ENCODE measurements around the gene HOXB3.

The HOXB3 gene

GRCh38 chr17:48586355-48587258 lies 3.4 kb downstream of the HOXB3 start:
- peak; percentile 77 for DNase-seq

- no peak for DNase-seq
Measured at GRCh38 chr17:48584223-48584741, 5.8 kb downstream of the HOXB3 start.

- DNase-seq = no peak
Measured at GRCh38 chr17:48583708-48584222, 6.3 kb downstream of the HOXB3 start.

GRCh38 chr17:48582750-48583069 lies 7.3 kb downstream of the HOXB3 start:
- DNase-seq = no peak

- no peak for DNase-seq
Measured at GRCh38 chr17:48579760-48580554, 10.1 kb downstream of the HOXB3 start.

GRCh38 chr17:48579471-48579759 lies 10.6 kb downstream of the HOXB3 start:
- no peak for DNase-seq

GRCh38 chr17:48578616-48579470 lies 11.2 kb downstream of the HOXB3 start:
- peak; percentile 76 for DNase-seq

- DNase-seq = peak; percentile 87
Measured at GRCh38 chr17:48577946-48578615, 12.0 kb downstream of the HOXB3 start, which contains the start of gene HOXB4. HOXB4 (minus strand) TSS chr17:48578350; CDS start chr17:48578319, 31 bp downstream.

GRCh38 chr17:48577330-48577945 lies 12.6 kb downstream of the HOXB3 start:
- peak; percentile 79 for DNase-seq

GRCh38 chr17:48576479-48577309 lies 13.3 kb downstream of the HOXB3 start:
- DNase-seq = peak; percentile 78

GRCh38 chr17:48575673-48576478 lies 14.2 kb downstream of the HOXB3 start:
- no peak for DNase-seq

- DNase-seq = no peak
Measured at GRCh38 chr17:48575066-48575582, 14.9 kb downstream of the HOXB3 start.

- no peak for DNase-seq
Measured at GRCh38 chr17:48574505-48575065, 15.5 kb downstream of the HOXB3 start.

- DNase-seq = no peak
Measured at GRCh38 chr17:48571826-48572417, 18.1 kb downstream of the HOXB3 start.

GRCh38 chr17:48571024-48571818 lies 18.8 kb downstream of the HOXB3 start:
- no peak for DNase-seq

- DNase-seq = no peak
Measured at GRCh38 chr17:48570325-48571023, 19.6 kb downstream of the HOXB3 start.
